ENCODE data around the gene GSG1L2. TPM values are rescaled to one million over a fixed set of nuclear protein-coding genes. Genes with fewer than 3 reads are reported as not detected.
A peak's percentile ranks its signal among the peaks of the same experiment; 100 is the strongest.

Gene GSG1L2
- total and polyA plus RNA-seq, 12 donors = not detected

GRCh38 chr17:9763643-9764042 lies 58.2 kb downstream of the GSG1L2 start:
- no peak overlapping the region for H3K4me3 ChIP-seq
- peaks cover 0 to 33% (median 14%) of the 10 kb centered on the region in 7 donors for H3K27me3 ChIP-seq
- no peaks in the 10 kb centered on the region for H3K9me3 ChIP-seq
- H3K36me3 ChIP-seq = no peaks in the 10 kb centered on the region
- DNase-seq (no peak), ATAC-seq (peak in 1 of 8 donors; percentile 67)
- H3K27ac ChIP-seq = no peak overlapping the region
- TF ChIP-seq, protein P1, sequence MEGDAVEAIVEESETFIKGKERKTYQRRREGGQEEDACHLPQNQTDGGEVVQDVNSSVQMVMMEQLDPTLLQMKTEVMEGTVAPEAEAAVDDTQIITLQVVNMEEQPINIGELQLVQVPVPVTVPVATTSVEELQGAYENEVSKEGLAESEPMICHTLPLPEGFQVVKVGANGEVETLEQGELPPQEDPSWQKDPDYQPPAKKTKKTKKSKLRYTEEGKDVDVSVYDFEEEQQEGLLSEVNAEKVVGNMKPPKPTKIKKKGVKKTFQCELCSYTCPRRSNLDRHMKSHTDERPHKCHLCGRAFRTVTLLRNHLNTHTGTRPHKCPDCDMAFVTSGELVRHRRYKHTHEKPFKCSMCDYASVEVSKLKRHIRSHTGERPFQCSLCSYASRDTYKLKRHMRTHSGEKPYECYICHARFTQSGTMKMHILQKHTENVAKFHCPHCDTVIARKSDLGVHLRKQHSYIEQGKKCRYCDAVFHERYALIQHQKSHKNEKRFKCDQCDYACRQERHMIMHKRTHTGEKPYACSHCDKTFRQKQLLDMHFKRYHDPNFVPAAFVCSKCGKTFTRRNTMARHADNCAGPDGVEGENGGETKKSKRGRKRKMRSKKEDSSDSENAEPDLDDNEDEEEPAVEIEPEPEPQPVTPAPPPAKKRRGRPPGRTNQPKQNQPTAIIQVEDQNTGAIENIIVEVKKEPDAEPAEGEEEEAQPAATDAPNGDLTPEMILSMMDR (IDR thresholded peaks at IDR 0.05) = no peak
- H3K4me1 ChIP-seq = peaks cover 0 to 19% (median 0%) of the 10 kb centered on the region in 9 donors
- 33 to 50% methylated on average over 4 of the region's 4 CpGs for WGBS, 2 donors
- intact Hi-C loops (cut with DNase I) = no loop called here

- no peak overlapping the region for H3K27ac ChIP-seq
- ATAC-seq (no peak), DNase-seq (no peak)
- peaks cover 0 to 16% (median 0%) of the 10 kb centered on the region in 7 donors for H3K27me3 ChIP-seq
- TF ChIP-seq, protein P1 (IDR thresholded peaks at IDR 0.05) = no peak
- 94 to 95% methylated on average over 1 of the region's 1 CpG for WGBS, 2 donors
- no peak overlapping the region for H3K4me3 ChIP-seq
- intact Hi-C loops (cut with DNase I) = no loop called here
- no peaks in the 10 kb centered on the region for H3K4me1 ChIP-seq
- peaks cover 0 to under 1% (median 0%) of the 10 kb centered on the region in 11 donors for H3K9me3 ChIP-seq
- no peaks in the 10 kb centered on the region for H3K36me3 ChIP-seq
Observed at GRCh38 chr17:9760266-9760665, 61.6 kb downstream of the GSG1L2 start.

GRCh38 chr17:9755083-9755482 lies 66.8 kb downstream of the GSG1L2 start:
- DNase-seq = no peak
- 79 to 90% methylated on average over 3 of the region's 3 CpGs for WGBS, 2 donors
- H3K27me3 ChIP-seq = peaks cover 0 to 28% (median 19%) of the 10 kb centered on the region in 7 donors
- H3K36me3 ChIP-seq = no peaks in the 10 kb centered on the region
- TF ChIP-seq, protein P1 (IDR thresholded peaks at IDR 0.05) = no peak
- no peak overlapping the region for H3K4me3 ChIP-seq
- ATAC-seq = no peak
- peaks cover 0 to 6% (median 0%) of the 10 kb centered on the region in 9 donors for H3K4me1 ChIP-seq
- intact Hi-C loops (cut with DNase I) = no loop called here
- no peak overlapping the region for H3K27ac ChIP-seq
- peaks cover 0 to 6% (median 0%) of the 10 kb centered on the region in 11 donors for H3K9me3 ChIP-seq

Other genes with a start within 250 kb of the GSG1L2 start
- 10 to 100 TPM; 53.3 to 77.6 (median 63.9) TPM for gene STX8, start 246.3 kb downstream of the GSG1L2 start, total RNA-seq
- gene STX8, start 246.3 kb downstream of the GSG1L2 start, polyA plus RNA-seq = 10 to 100 TPM; 56.8 to 80.1 TPM
- under 1 TPM in 1 of 10 donors, not detected in 9; 0.23 TPM for gene CFAP52, start 245.4 kb downstream of the GSG1L2 start, total RNA-seq
- not detected for gene CFAP52, start 245.4 kb downstream of the GSG1L2 start, polyA plus RNA-seq
- gene USP43, start 176.6 kb downstream of the GSG1L2 start, total RNA-seq = not detected
- gene USP43, start 176.6 kb downstream of the GSG1L2 start, polyA plus RNA-seq = under 1 TPM; 0.03 to 0.07 TPM
- 100 to 1,000 TPM in 2 of 10 donors, 10 to 100 TPM in 5, 1 to 10 TPM in 2, under 1 TPM in 1; 0.51 to 180 (median 15.7) TPM for gene DHRS7C, start 30.5 kb downstream of the GSG1L2 start, total RNA-seq
- gene DHRS7C, start 30.5 kb downstream of the GSG1L2 start, polyA plus RNA-seq = 10 to 100 TPM; 12.6 to 44.9 TPM
- gene GLP2R, start 3.8 kb upstream of the GSG1L2 start, total RNA-seq = under 1 TPM in 8 of 10 donors, not detected in 2; 0.09 to 0.41 (median 0.21) TPM
- under 1 TPM; 0.13 to 0.15 TPM for gene GLP2R, start 3.8 kb upstream of the GSG1L2 start, polyA plus RNA-seq
- under 1 TPM in 7 of 10 donors, not detected in 3; 0.11 to 0.45 (median 0.28) TPM for gene RCVRN, start 83.2 kb upstream of the GSG1L2 start, total RNA-seq
- gene RCVRN, start 83.2 kb upstream of the GSG1L2 start, polyA plus RNA-seq = under 1 TPM; 0.29 to 0.66 TPM

Measured in heart right ventricle (tissue), 16 donors.